Neural progenitor cell (in vitro differentiated cells): ENCODE results near the gene SLC5A2. TPM values are rescaled to one million over a fixed set of nuclear protein-coding genes. Genes with fewer than 3 reads are reported as not detected.

Experiments used
- DNase-seq: peaks from one replicate; pipeline ENCODE4 v3.0.0-alpha.2; 2016; ENCODE audit warnings: low spot score
- H2AFZ ChIP-seq: fragments of 200-600 bp; sonication (generic); replicated peaks from 2 replicates; pipeline ENCODE4 v1.6.1; 2016; ENCODE audit warnings: antibody characterized with exemption
- H3F3A ChIP-seq: fragments of 200-600 bp; sonication (generic); 2 replicates; pipeline ENCODE4 v1.6.1; 2016; ENCODE audit warnings: antibody characterized with exemption, low read depth
- H3K27ac ChIP-seq: fragments of 200-600 bp; sonication (generic); 2 replicates; pipeline ENCODE4 v1.5.1; 2016; ENCODE audit warnings: mild to moderate bottlenecking
- H3K27me3 ChIP-seq: fragments of 200-600 bp; sonication (generic); 2 replicates; pipeline ENCODE4 v1.6.1; 2016; ENCODE audit warnings: mild to moderate bottlenecking, moderate library complexity
- H3K36me3 ChIP-seq: fragments of 200-600 bp; sonication (generic); 2 replicates; pipeline ENCODE4 v1.5.1; 2016
- H3K4me1 ChIP-seq: fragments of 200-600 bp; sonication (generic); 2 replicates; pipeline ENCODE4 v1.6.1; 2016; ENCODE audit warnings: mixed run types
- H3K4me2 ChIP-seq: fragments of 200-600 bp; sonication (generic); 2 replicates; pipeline ENCODE4 v1.6.1; 2016
- H3K4me3 ChIP-seq: fragments of 200-600 bp; sonication (generic); 2 replicates; pipeline ENCODE4 v1.5.1; 2016
- H3K79me2 ChIP-seq: fragments of 200-600 bp; sonication (generic); 2 replicates; pipeline ENCODE4 v1.6.1; 2016; ENCODE audit warnings: low read depth
- H3K9ac ChIP-seq: fragments of 200-600 bp; sonication (generic); 2 replicates; pipeline ENCODE4 v1.6.1; 2016
- H3K9me3 ChIP-seq: fragments of 200-600 bp; sonication (generic); 2 replicates; pipeline ENCODE4 v1.5.1; 2016; ENCODE audit warnings: low read depth
- H4K20me1 ChIP-seq: fragments of 200-600 bp; sonication (generic); 2 replicates; pipeline ENCODE4 v1.6.1; 2016; ENCODE audit warnings: low read depth
- H3K27ac Mint-ChIP-seq: 3 replicates; pipeline ENCODE4 v1.8.0; 2021; ENCODE audit warnings: mixed read lengths
- H3K27me3 Mint-ChIP-seq: 2 replicates; pipeline ENCODE4 v1.8.0; 2022; ENCODE audit warnings: low read depth, mild to moderate bottlenecking, inconsistent platforms, moderate library complexity, mixed read lengths; ENCODE audit not compliant: insufficient read depth
- H3K36me3 Mint-ChIP-seq: 3 replicates; pipeline ENCODE4 v1.8.0; 2021; ENCODE audit warnings: mixed read lengths
- H3K4me1 Mint-ChIP-seq: 3 replicates; pipeline ENCODE4 v1.8.0; 2021; ENCODE audit warnings: mixed read lengths
- H3K4me3 Mint-ChIP-seq: 3 replicates; pipeline ENCODE4 v1.8.0; 2021; ENCODE audit warnings: mild to moderate bottlenecking, moderate library complexity, mixed read lengths
- H3K9me3 Mint-ChIP-seq: 3 replicates; pipeline ENCODE4 v1.8.0; 2020; ENCODE audit warnings: mixed read lengths
- EZH2 ChIP-seq: fragments of 200-600 bp; sonication (generic); IDR thresholded peaks from 2 replicates; pipeline ENCODE4 v1.6.1; 2017; ENCODE audit warnings: antibody characterized with exemption, mild to moderate bottlenecking, moderate library complexity
- EZH2phosphoT487 ChIP-seq: fragments of 200-600 bp; sonication (generic); IDR thresholded peaks from 2 replicates; pipeline ENCODE4 v1.6.1; 2017; ENCODE audit warnings: antibody characterized with exemption
- total RNA-seq: library from RNA; depleted of rRNA; stranded (reverse); fragments of >200 nt; gene quantifications from 2 replicates; pipeline ENCODE4 v1.2.3, GENCODE V29; 2015; ENCODE audit warnings: low replicate concordance
- TF ChIP-seq, protein P1 (sequence below): fragments of 200-600 bp; sonication (generic); IDR thresholded peaks from 2 replicates; pipeline ENCODE4 v1.5.1; 2017; ENCODE audit warnings: antibody characterized with exemption, mild to moderate bottlenecking

SLC5A2 gene
- total RNA-seq, 1 donor from 2014 or later = not detected

DNA sequence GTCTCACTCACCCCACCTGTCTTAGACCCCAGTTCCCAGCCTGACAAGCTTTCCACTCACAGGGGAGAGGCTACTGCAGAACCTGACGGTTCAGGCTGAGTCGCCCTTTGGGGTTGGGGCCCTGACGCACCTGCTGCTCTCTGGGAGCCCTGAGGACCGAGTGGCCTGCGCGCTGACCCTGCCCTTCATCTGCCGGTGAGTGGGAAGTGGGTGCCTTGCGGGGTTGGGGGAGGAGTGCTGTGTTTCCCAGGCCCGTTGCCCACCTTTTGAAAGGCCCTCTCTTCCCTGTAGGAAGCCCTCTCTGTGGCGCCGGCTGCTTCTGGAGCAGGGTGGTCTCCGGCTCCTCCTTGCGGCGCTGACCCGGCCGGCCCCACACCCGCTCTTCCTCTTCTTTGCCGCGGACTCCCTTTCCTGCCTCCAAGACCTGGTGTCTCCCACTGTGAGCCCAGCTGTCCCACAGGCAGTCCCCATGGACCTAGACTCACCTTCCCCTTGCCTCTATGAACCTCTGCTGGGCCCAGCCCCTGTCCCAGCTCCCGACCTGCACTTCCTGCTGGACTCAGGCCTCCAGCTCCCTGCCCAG lies 17.0 kb upstream of the SLC5A2 start:
- DNase-seq = no peak
- Histone ChIP-seq H2AFZ (no peak overlapping the region), H3K4me2 (no peak overlapping the region), H3F3A (no peaks in the 10 kb centered on the region), H3K36me3 (no peaks in the 10 kb centered on the region), H3K9ac (no peak overlapping the region), H3K27ac (no peak overlapping the region), H4K20me1 (no peaks in the 10 kb centered on the region), H3K79me2 (no peaks in the 10 kb centered on the region), H3K4me1 (no peaks in the 10 kb centered on the region), H3K9me3 (no peaks in the 10 kb centered on the region), H3K4me3 (no peak overlapping the region), H3K27me3 (peaks cover 9% of the 10 kb centered on the region)
- no peaks in the 10 kb centered on the region for H3K9me3 Mint-ChIP-seq
- peak overlapping the region; percentile 30 for H3K4me3 Mint-ChIP-seq
- peak overlapping the region; percentile 74 for H3K27ac Mint-ChIP-seq
- H3K4me1 Mint-ChIP-seq = no peaks in the 10 kb centered on the region
- TF ChIP-seq EZH2 = no peak
- TF ChIP-seq, protein P1, sequence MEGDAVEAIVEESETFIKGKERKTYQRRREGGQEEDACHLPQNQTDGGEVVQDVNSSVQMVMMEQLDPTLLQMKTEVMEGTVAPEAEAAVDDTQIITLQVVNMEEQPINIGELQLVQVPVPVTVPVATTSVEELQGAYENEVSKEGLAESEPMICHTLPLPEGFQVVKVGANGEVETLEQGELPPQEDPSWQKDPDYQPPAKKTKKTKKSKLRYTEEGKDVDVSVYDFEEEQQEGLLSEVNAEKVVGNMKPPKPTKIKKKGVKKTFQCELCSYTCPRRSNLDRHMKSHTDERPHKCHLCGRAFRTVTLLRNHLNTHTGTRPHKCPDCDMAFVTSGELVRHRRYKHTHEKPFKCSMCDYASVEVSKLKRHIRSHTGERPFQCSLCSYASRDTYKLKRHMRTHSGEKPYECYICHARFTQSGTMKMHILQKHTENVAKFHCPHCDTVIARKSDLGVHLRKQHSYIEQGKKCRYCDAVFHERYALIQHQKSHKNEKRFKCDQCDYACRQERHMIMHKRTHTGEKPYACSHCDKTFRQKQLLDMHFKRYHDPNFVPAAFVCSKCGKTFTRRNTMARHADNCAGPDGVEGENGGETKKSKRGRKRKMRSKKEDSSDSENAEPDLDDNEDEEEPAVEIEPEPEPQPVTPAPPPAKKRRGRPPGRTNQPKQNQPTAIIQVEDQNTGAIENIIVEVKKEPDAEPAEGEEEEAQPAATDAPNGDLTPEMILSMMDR = no peak
- TF ChIP-seq EZH2phosphoT487 = no peak
- peaks cover 5% of the 10 kb centered on the region for H3K36me3 Mint-ChIP-seq
- peaks cover 2% of the 10 kb centered on the region for H3K27me3 Mint-ChIP-seq

DNA sequence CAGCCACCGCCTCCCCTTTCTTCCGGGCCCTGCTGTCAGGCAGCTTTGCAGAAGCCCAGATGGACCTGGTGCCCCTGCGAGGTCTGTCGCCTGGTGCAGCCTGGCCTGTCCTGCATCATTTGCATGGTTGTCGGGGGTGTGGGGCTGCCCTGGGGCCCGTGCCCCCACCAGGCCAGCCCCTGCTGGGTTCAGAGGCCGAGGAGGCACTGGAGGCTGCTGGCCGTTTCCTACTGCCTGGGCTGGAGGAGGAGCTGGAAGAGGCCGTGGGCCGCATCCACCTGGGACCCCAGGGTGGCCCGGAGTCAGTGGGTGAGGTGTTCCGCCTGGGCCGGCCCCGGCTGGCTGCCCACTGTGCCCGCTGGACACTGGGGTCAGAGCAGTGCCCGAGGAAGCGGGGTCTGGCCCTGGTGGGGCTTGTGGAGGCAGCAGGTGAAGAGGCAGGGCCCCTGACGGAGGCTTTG lies 16.5 kb upstream of the SLC5A2 start:
- peaks cover 14% of the 10 kb centered on the region for H3K27me3 ChIP-seq
- Mint-ChIP-seq H3K4me3 (no peak overlapping the region), H3K36me3 (peaks cover 5% of the 10 kb centered on the region), H3K27ac (peak overlapping the region; percentile 70), H3K27me3 (peaks cover 2% of the 10 kb centered on the region), H3K4me1 (peaks cover 5% of the 10 kb centered on the region), H3K9me3 (no peaks in the 10 kb centered on the region)
- H3K9ac ChIP-seq = no peak overlapping the region
- H3F3A ChIP-seq = no peaks in the 10 kb centered on the region
- no peak overlapping the region for H3K4me3 ChIP-seq
- no peaks in the 10 kb centered on the region for H3K79me2 ChIP-seq
- H4K20me1 ChIP-seq = no peaks in the 10 kb centered on the region
- H3K27ac ChIP-seq = no peak overlapping the region
- H3K9me3 ChIP-seq = no peaks in the 10 kb centered on the region
- H2AFZ ChIP-seq = no peak overlapping the region
- H3K4me2 ChIP-seq = no peak overlapping the region
- no peak for TF ChIP-seq EZH2
- TF ChIP-seq, protein P1 = no peak
- TF ChIP-seq EZH2phosphoT487 = no peak
- DNase-seq = no peak
- H3K36me3 ChIP-seq = no peaks in the 10 kb centered on the region
- H3K4me1 ChIP-seq = no peaks in the 10 kb centered on the region

DNA sequence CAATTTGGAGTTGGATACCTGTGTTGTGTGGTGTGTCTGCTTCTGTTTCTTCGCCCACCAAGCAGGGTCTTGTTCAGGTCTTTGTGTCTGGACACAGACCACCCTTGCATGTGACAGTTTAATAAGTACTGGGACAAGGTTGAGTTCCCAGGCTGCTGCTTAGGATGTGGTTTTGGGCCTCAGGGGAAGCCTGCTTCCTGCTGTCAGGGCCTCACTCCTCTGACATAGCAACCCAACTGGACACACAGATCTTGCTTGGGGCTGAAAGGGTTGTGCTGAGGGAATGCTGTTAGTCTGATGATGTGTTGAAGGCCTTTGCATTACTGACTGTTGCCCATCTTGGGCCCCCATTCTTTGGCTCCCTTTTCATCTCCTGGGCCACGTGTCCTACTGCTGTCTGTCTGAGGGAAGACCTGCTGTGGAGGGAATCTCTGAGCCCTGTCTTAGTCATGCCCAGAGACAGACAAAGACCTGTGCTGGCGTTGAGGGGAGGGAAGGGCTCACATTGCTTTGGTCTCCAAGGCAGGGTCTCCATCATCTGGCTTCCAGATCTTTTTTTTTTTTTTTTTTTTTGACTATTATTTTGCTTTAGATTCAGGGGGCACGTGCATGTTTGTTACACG lies 15.7 kb upstream of the SLC5A2 start:
- Mint-ChIP-seq H3K4me3 (no peak overlapping the region), H3K36me3 (peaks cover 5% of the 10 kb centered on the region), H3K9me3 (no peaks in the 10 kb centered on the region), H3K27ac (no peak overlapping the region), H3K27me3 (peaks cover 2% of the 10 kb centered on the region), H3K4me1 (peaks cover 7% of the 10 kb centered on the region)
- DNase-seq = no peak
- H3K27me3 ChIP-seq = peaks cover 22% of the 10 kb centered on the region
- no peak overlapping the region for H3K9ac ChIP-seq
- H3K9me3 ChIP-seq = no peaks in the 10 kb centered on the region
- no peak overlapping the region for H2AFZ ChIP-seq
- no peak overlapping the region for H3K27ac ChIP-seq
- no peaks in the 10 kb centered on the region for H4K20me1 ChIP-seq
- H3K4me3 ChIP-seq = no peak overlapping the region
- no peak overlapping the region for H3K4me2 ChIP-seq
- TF ChIP-seq EZH2phosphoT487 (no peak), EZH2 (no peak)
- TF ChIP-seq, protein P1 = no peak
- no peaks in the 10 kb centered on the region for H3F3A ChIP-seq
- no peaks in the 10 kb centered on the region for H3K4me1 ChIP-seq
- H3K79me2 ChIP-seq = no peaks in the 10 kb centered on the region
- no peaks in the 10 kb centered on the region for H3K36me3 ChIP-seq
